Colonic mucosa (tissue), 4 donors: ENCODE data around the gene FAM193B. TPM values are rescaled to one million over a fixed set of nuclear protein-coding genes. Genes with fewer than 3 reads are reported as not detected.

Source experiments
- DNase-seq: peaks from one replicate; pipeline ENCODE4 v3.0.0-alpha.2; 2020
- H3K27ac ChIP-seq: fragments of 200-600 bp; one replicate; pipeline ENCODE4 v1.8.0; 2021
- H3K27me3 ChIP-seq: fragments of 200-600 bp; one replicate; pipeline ENCODE4 v1.8.0; 2021
- H3K36me3 ChIP-seq: fragments of 200-600 bp; one replicate; pipeline ENCODE4 v1.8.0; 2021
- H3K4me1 ChIP-seq: fragments of 200-600 bp; one replicate; pipeline ENCODE4 v1.8.0; 2021; ENCODE audit warnings: mild to moderate bottlenecking
- H3K4me3 ChIP-seq: fragments of 200-600 bp; one replicate; pipeline ENCODE4 v1.8.0; 2021
- H3K9ac ChIP-seq, 2 donors: one replicate each; pipeline ENCODE4 v1.7.0; 2013; ENCODE audit warnings: control low read depth in 2 of 2, low read depth in 2 of 2, low read length in 2 of 2
- H3K9me3 ChIP-seq: fragments of 200-600 bp; one replicate; pipeline ENCODE4 v1.8.0; 2021
- intact Hi-C: fragments of 100-400 bp; cut with DNase I; formaldehyde crosslinking; loops from one replicate; pipeline ENCODE4 v1.14.1; 2022
- total RNA-seq, 2 donors: library from RNA; stranded (reverse); fragmentation: NEBNext Ultra II Directional in 1 of 2; extraction: Animal tissue kit (Norgen Biotek cat#: 25700) in 1 of 2; gene quantifications; one replicate each; pipeline ENCODE4 v1.2.1, GENCODE V29; 2021
- TF ChIP-seq, protein P1 (sequence below): fragments of 200-600 bp; IDR thresholded peaks from one replicate; pipeline ENCODE4 v1.8.0; 2022; ENCODE audit warnings: antibody characterized with exemption, mild to moderate bottlenecking
- donor health status: healthy.
- donor health status: DM: no; HTN: no; CAD: no.
- donor health status: DM: no; HTN: no; CAD: no.

The FAM193B gene
- total RNA-seq, 2 donors from 2014 or later, result 39.4 to 78.6 TPM

DNA sequence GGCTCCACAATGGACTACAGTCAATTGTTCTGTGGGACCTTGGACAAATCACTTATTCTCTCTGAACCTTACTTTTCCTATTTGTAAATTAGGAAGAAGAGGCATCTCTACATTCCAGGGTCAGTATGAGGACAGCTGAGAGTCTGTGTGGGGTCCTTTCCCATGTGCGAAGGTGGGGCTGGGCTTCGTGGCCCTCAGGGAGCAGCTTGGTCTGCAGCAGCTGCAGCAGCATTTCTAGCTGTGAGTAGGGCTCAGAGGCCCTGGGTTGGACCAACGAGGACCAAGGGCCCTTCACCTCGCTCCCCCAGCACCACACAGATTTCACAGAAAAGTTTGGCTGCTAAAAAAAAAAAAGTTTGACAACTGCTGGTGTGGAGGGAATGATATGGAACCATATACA lies 28.2 kb downstream of the FAM193B start:
- Histone ChIP-seq H3K36me3 (peaks cover 5% of the 10 kb centered on the region), H3K4me3 (no peak overlapping the region), H3K9ac (no peak overlapping the region), H3K27me3 (no peaks in the 10 kb centered on the region), H3K9me3 (no peaks in the 10 kb centered on the region), H3K27ac (no peak overlapping the region), H3K4me1 (no peaks in the 10 kb centered on the region)
- TF ChIP-seq, protein P1, sequence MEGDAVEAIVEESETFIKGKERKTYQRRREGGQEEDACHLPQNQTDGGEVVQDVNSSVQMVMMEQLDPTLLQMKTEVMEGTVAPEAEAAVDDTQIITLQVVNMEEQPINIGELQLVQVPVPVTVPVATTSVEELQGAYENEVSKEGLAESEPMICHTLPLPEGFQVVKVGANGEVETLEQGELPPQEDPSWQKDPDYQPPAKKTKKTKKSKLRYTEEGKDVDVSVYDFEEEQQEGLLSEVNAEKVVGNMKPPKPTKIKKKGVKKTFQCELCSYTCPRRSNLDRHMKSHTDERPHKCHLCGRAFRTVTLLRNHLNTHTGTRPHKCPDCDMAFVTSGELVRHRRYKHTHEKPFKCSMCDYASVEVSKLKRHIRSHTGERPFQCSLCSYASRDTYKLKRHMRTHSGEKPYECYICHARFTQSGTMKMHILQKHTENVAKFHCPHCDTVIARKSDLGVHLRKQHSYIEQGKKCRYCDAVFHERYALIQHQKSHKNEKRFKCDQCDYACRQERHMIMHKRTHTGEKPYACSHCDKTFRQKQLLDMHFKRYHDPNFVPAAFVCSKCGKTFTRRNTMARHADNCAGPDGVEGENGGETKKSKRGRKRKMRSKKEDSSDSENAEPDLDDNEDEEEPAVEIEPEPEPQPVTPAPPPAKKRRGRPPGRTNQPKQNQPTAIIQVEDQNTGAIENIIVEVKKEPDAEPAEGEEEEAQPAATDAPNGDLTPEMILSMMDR, result no peak
- no peak for DNase-seq
- intact Hi-C loops, result no loop called here

DNA sequence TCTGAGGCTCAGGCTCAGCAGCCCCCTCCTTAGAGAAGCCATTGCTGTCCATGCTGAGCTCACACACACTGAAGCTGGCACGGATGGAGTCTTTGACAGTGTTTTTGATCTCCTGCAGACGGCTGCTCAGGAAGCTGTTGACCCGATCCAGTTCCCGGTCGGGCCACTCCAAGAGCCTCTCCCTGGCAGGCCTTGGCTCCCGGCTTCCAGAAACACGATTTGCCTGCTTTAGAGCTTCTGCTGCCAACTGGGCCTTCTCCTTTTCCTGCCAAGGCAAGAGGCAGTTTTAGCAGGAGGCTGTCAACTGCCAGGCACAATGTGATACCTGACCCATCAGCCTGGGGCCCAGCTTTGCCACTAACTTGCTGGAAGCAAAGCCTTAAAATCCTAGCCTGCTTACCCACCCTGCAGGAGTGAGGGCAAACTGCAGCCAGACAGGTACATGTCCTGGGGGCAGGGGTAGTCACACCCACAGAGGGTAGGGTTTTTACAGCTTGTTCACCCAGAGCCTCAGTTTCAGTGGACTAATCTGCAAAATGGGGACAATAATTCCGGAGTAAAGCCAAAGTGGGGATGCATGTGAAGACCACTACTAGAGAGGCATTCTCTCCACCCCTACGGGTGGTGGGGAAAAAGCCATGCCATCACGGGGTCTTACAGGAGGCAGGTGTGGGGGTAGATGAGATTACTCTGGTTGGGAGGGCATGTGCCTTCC lies 29.3 kb downstream of the FAM193B start:
- no peak for DNase-seq
- intact Hi-C loops, result no loop called here
- H3K27ac ChIP-seq, result no peak overlapping the region
- no peak overlapping the region for H3K4me3 ChIP-seq
- H3K4me1 ChIP-seq, result no peaks in the 10 kb centered on the region
- H3K27me3 ChIP-seq, result no peaks in the 10 kb centered on the region
- no peaks in the 10 kb centered on the region for H3K9me3 ChIP-seq
- H3K36me3 ChIP-seq, result peaks cover 5% of the 10 kb centered on the region
- no peak overlapping the region for H3K9ac ChIP-seq
- TF ChIP-seq, protein P1, result no peak

DNA sequence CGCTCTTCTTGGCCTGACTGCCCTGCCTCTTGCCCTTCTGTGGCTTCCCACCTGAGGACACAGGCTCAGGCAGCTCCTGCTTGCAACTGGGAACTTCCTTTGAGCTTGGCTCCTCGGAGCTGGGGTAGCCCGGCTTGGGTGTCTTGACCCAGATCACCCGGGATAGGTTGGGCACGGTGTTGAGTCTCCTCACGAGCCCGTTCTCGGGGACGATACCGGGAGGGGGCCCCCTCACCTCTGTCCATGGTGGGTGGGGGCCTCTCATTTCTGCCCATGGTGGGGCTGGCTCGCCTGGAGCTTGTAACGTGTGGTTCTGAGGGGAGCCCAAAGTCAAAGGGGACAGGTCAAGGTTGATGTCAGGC lies 29.8 kb downstream of the FAM193B start:
- Histone ChIP-seq H3K27ac (no peak overlapping the region), H3K9me3 (no peaks in the 10 kb centered on the region), H3K9ac (no peak overlapping the region), H3K27me3 (no peaks in the 10 kb centered on the region), H3K4me3 (no peak overlapping the region), H3K4me1 (no peaks in the 10 kb centered on the region), H3K36me3 (peaks cover 5% of the 10 kb centered on the region)
- DNase-seq, result no peak
- TF ChIP-seq, protein P1, result no peak
- intact Hi-C loops, result no loop called here

DNA sequence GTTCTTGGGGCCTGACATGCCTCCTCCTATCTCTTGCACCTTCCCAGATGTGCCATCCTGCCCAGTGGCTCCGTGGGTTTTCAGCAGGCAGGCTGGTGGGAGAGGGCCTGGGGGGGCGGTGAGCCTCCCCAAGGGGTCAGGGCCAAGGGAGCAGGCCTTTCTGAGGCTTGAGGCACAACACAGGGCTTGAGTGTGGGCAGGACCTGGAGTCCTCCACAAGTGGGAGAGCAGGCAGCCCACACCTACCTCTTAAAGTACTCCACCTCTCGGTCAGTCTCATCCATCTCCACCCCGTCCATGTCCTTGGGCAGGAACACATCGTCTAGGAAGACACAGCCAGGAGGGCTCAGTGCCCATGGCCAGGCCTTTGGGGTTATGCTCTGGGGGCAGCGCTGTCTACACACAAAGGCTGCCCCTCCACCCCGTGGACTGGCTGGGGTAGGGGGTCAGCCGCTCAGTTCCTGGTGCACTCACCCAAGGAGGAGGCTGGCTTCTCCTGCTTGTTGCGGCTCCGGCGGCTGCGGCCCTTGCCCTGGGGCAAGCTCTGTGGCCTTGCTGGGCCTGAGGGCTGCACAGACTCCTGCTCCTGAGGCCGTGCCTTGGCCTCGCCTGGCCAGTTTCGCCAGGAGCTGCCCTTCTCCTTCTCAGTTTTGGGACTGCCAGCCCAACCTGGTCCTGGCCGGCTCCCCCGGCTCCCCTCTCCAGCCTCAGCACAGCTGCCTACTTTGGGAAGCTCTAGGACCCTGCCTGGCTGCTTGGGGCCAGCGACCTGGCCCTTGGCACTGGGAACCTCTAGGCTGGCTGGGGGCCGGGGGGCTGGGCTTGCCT lies 30.4 kb downstream of the FAM193B start:
- TF ChIP-seq, protein P1, result no peak
- DNase-seq, result no peak
- H3K27me3 ChIP-seq, result no peaks in the 10 kb centered on the region
- peaks cover 5% of the 10 kb centered on the region for H3K36me3 ChIP-seq
- no peaks in the 10 kb centered on the region for H3K4me1 ChIP-seq
- no peak overlapping the region for H3K4me3 ChIP-seq
- intact Hi-C loops, result no loop called here
- H3K9ac ChIP-seq, result no peak overlapping the region
- H3K27ac ChIP-seq, result no peak overlapping the region
- H3K9me3 ChIP-seq, result no peaks in the 10 kb centered on the region

DNA sequence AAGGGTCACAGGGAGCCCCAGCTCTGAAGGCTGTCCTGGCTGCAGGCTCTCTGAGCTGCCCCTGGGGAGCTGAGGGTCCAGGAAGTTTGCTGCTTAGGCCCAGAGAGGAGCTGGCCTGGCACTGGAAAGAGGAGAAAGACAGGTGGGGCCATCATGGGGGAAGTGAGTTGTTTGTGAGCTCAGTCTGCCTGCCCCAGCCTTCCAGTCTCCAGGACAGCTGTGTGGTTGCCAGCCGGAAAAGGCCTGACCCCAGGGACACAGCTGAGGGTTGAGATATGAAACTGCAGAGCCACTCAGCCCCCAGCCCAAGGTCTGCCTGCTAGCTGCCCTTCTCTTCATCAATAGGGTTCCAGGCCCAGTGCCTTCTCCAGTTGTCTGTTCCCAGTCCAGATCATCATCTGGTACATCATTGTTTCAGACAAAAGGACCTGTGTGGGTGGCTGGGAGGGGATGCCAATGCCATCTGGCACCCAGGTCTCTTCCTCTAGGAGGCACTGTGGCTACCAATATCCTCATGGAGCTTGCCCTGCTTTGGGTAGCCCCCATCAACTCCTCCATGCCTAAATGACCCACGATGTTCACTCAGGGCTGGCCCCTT lies 33.3 kb downstream of the FAM193B start:
- H3K9me3 ChIP-seq, result no peaks in the 10 kb centered on the region
- TF ChIP-seq, protein P1, result no peak
- no peak overlapping the region for H3K9ac ChIP-seq
- H3K36me3 ChIP-seq, result peaks cover 5% of the 10 kb centered on the region
- H3K4me1 ChIP-seq, result peaks cover 2% of the 10 kb centered on the region
- no peaks in the 10 kb centered on the region for H3K27me3 ChIP-seq
- intact Hi-C loops, result no loop called here
- no peak overlapping the region for H3K4me3 ChIP-seq
- DNase-seq, result no peak
- no peak overlapping the region for H3K27ac ChIP-seq
